Lower leg skin (tissue), 4 donors: Measurements from ENCODE around the gene TNIK. TPM values are rescaled to one million over a fixed set of nuclear protein-coding genes. Genes with fewer than 3 reads are reported as not detected.

Experiments
- DNase-seq, 2 donors: peaks; one replicate each; pipeline ENCODE4 v3.0.0-alpha.2; 2019; ENCODE audit warnings: low spot score in 2 of 2
- H3K4me3 ChIP-seq: fragments of 200-600 bp; sonication (generic); 2 replicates; pipeline ENCODE4 v1.5.1; 2017; ENCODE audit warnings: mild to moderate bottlenecking, low read depth; ENCODE audit not compliant: poor library complexity, severe bottlenecking
- CTCF ChIP-seq, 3 donors: fragments of 450-650 bp; IDR thresholded peaks; one replicate each; pipeline ENCODE4 v1.5.1; 2016; ENCODE audit warnings: antibody characterized with exemption in 3 of 3, mild to moderate bottlenecking in 3 of 3, moderate library complexity in 2 of 3
- POLR2A ChIP-seq, 2 donors: fragments of 450-650 bp; IDR thresholded peaks; one replicate each; pipeline ENCODE4 v1.6.1; 2016 to 2017; ENCODE audit warnings: antibody characterized with exemption in 2 of 2, mild to moderate bottlenecking in 1 of 2, moderate library complexity in 1 of 2
- WGBS, 2 donors: methylation state at CpG; one replicate each; pipeline ENCODE4 v1.1.5; 2018; 5-methylcytosine and 5-hydroxymethylcytosine counted together
- intact Hi-C: fragments of 100-400 bp; cut with DNase I; formaldehyde crosslinking; loops from one replicate; pipeline ENCODE4 v1.15.0; 2023; ENCODE audit warnings: low total_unique reads
- total RNA-seq, 4 donors: library from RNA; depleted of rRNA; stranded (reverse); fragments of >200 nt; gene quantifications; one replicate each; pipeline ENCODE4 v1.1.0, GENCODE V29; 2016

The TNIK gene
- total RNA-seq, 4 donors from 2014 or later, result 0.72 to 4.7 (median 2.4) TPM

- 45 to 55% methylated on average over 1 of the region's 1 CpG for WGBS, 2 donors
- no peak overlapping the region for H3K4me3 ChIP-seq
- TF ChIP-seq CTCF (IDR thresholded peaks at IDR 0.05) (no peak), POLR2A (IDR thresholded peaks at IDR 0.05) (no peak)
- intact Hi-C loops, result no loop called here
- DNase-seq, result no peak
Measured at GRCh38 chr3:171190668-171191067, 269.5 kb downstream of the TNIK start.

- TF ChIP-seq CTCF (IDR thresholded peaks at IDR 0.05) (no peak), POLR2A (IDR thresholded peaks at IDR 0.05) (no peak)
- H3K4me3 ChIP-seq, result no peak overlapping the region
- intact Hi-C loops, result no loop called here
- WGBS, 2 donors, result 71 to 79% methylated on average over 3 of the region's 3 CpGs
- no peak for DNase-seq
Measured at GRCh38 chr3:171189394-171190080, 270.7 kb downstream of the TNIK start.

GRCh38 chr3:171187706-171188290 is 272.4 kb downstream of the TNIK start:
- intact Hi-C loops, result no loop called here
- DNase-seq, result no peak
- TF ChIP-seq CTCF (IDR thresholded peaks at IDR 0.05) (no peak), POLR2A (IDR thresholded peaks at IDR 0.05) (no peak)
- WGBS, 2 donors, result 55 to 58% methylated on average over 5 of the region's 5 CpGs
- H3K4me3 ChIP-seq, result no peak overlapping the region

- no peak for TF ChIP-seq POLR2A (IDR thresholded peaks at IDR 0.05)
- TF ChIP-seq CTCF (IDR thresholded peaks at IDR 0.05), result no peak
- intact Hi-C loops, result no loop called here
Measured at GRCh38 chr3:171186817-171187500, 273.2 kb downstream of the TNIK start.

GRCh38 chr3:171186383-171186782 is 273.8 kb downstream of the TNIK start:
- DNase-seq, result no peak
- intact Hi-C loops, result no loop called here
- TF ChIP-seq POLR2A (IDR thresholded peaks at IDR 0.05), result no peak
- no peak for TF ChIP-seq CTCF (IDR thresholded peaks at IDR 0.05)
- H3K4me3 ChIP-seq, result no peak overlapping the region

More at GRCh38 chr3:171186817-171187500, 273.2 kb downstream of the TNIK start:
- WGBS, 2 donors, result 44 to 45% methylated on average over 3 of the region's 3 CpGs
- H3K4me3 ChIP-seq, result no peak overlapping the region
- DNase-seq, result no peak
